ENCODE data around the gene FIBIN. TPM values are rescaled to one million over a fixed set of nuclear protein-coding genes. Genes with fewer than 3 reads are reported as not detected.

Gene FIBIN
- total and polyA plus RNA-seq, 10 donors = 1.00 to 17.9 (median 6.9) TPM

DNA sequence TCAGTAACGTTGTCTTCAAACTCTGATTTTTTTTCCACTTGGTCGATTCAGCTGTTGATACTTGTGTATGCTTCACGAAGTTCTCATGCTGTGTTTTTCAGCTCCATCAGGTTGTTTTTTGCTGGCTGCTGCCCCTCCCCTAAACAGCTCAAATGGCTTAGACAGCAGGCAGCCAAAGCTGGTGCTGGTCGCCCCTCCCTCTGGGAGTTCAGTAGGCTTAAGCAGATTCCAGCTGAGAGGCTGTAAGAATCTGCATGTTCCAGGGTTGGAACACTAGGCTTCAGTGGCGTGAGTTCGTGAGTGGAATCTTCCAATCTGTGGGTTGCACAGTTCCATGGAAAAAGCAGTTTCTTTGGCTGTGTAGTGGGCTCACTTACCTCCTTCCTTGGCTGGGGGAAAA is 10.3 kb upstream of the FIBIN start:
- H3K27ac ChIP-seq = no peak overlapping the region
- TF ChIP-seq POLR2A (IDR thresholded peaks at IDR 0.05) (no peak), POLR2AphosphoS5 (IDR thresholded peaks at IDR 0.05) (no peak)
- TF ChIP-seq, protein P1, sequence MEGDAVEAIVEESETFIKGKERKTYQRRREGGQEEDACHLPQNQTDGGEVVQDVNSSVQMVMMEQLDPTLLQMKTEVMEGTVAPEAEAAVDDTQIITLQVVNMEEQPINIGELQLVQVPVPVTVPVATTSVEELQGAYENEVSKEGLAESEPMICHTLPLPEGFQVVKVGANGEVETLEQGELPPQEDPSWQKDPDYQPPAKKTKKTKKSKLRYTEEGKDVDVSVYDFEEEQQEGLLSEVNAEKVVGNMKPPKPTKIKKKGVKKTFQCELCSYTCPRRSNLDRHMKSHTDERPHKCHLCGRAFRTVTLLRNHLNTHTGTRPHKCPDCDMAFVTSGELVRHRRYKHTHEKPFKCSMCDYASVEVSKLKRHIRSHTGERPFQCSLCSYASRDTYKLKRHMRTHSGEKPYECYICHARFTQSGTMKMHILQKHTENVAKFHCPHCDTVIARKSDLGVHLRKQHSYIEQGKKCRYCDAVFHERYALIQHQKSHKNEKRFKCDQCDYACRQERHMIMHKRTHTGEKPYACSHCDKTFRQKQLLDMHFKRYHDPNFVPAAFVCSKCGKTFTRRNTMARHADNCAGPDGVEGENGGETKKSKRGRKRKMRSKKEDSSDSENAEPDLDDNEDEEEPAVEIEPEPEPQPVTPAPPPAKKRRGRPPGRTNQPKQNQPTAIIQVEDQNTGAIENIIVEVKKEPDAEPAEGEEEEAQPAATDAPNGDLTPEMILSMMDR (IDR thresholded peaks at IDR 0.05 in 8 of 11, conservative IDR thresholded peaks at IDR 0.05 in 3 of 11) = no peak
- WGBS, 5 donors = 68 to 79% (median 77%) methylated on average over 6 of the region's 6 CpGs
- no peaks in the 10 kb centered on the region for H3K27me3 ChIP-seq (replicated peaks in 1 of 7)
- no peaks in the 10 kb centered on the region for H3K36me3 ChIP-seq
- no peak for DNase-seq
- no peaks in the 10 kb centered on the region for H3K4me1 ChIP-seq
- no peak overlapping the region for H3K4me3 ChIP-seq
- peaks cover 0 to 54% (median 37%) of the 10 kb centered on the region in 8 donors for H3K9me3 ChIP-seq
- intact Hi-C loops (cut with DNase I; ENCODE audit: low total_unique reads) = no loop called here

DNA sequence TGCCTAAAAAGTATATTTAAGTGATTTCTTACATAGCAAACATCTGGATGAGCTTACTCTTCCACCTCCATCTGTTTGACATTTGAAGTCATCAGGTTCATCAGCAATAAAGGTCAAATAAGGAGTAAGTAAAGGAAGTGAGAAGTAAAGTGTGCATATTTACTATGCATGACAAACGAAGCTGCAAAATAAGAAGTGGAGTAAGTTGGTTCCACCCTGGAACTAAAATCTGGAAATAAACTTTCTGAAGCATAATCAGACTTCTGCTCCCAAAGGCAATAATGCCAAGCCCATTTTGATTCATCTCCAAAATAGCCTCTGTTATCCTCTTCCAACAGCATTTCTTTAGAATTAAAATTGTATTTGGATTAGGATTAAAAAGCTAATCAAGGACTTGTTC is 8.4 kb upstream of the FIBIN start:
- Histone ChIP-seq H3K27me3 (replicated peaks in 1 of 7) (no peaks in the 10 kb centered on the region), H3K36me3 (no peaks in the 10 kb centered on the region), H3K9me3 (peaks cover 0 to 36% (median 20%) of the 10 kb centered on the region in 8 donors), H3K4me3 (no peak overlapping the region), H3K27ac (no peak overlapping the region), H3K4me1 (no peaks in the 10 kb centered on the region)
- TF ChIP-seq, protein P1 (IDR thresholded peaks at IDR 0.05 in 8 of 11, conservative IDR thresholded peaks at IDR 0.05 in 3 of 11) = no peak
- TF ChIP-seq POLR2AphosphoS5 (IDR thresholded peaks at IDR 0.05) (no peak), POLR2A (IDR thresholded peaks at IDR 0.05) (no peak)
- intact Hi-C loops (cut with DNase I; ENCODE audit: low total_unique reads) = no loop called here
- 41 to 70% (median 58%) methylated on average over 1 of the region's 1 CpG for WGBS, 5 donors
- no peak for DNase-seq

DNA sequence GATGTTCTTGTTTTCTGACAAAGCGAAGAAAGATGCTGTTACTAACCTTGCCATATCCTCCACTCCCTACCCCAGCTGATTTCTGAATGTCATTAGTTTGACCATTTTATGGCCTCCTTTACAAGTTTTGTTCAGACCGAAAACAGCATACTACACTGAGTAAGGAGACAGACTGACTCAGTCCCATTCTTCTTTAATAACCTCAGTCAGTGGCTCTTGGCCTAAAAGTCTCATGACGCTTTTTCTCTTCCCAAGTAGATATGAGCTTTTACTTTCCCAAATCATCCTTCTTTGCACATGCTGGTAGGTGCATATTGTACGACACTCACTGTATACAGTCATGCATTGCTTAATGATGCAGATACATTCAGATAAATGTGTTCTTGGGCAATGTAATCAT is 8.0 kb upstream of the FIBIN start:
- Histone ChIP-seq H3K36me3 (no peaks in the 10 kb centered on the region), H3K4me1 (no peaks in the 10 kb centered on the region), H3K27me3 (replicated peaks in 1 of 7) (no peaks in the 10 kb centered on the region), H3K27ac (no peak overlapping the region), H3K9me3 (peaks cover 0 to 31% (median 16%) of the 10 kb centered on the region in 8 donors), H3K4me3 (no peak overlapping the region)
- TF ChIP-seq, protein P1 (IDR thresholded peaks at IDR 0.05 in 8 of 11, conservative IDR thresholded peaks at IDR 0.05 in 3 of 11) = no peak
- no peak for TF ChIP-seq POLR2AphosphoS5 (IDR thresholded peaks at IDR 0.05)
- TF ChIP-seq POLR2A (IDR thresholded peaks at IDR 0.05) = no peak
- 63 to 91% (median 86%) methylated on average over 4 of the region's 4 CpGs for WGBS, 5 donors
- DNase-seq = no peak
- intact Hi-C loops (cut with DNase I; ENCODE audit: low total_unique reads) = no loop called here

DNA sequence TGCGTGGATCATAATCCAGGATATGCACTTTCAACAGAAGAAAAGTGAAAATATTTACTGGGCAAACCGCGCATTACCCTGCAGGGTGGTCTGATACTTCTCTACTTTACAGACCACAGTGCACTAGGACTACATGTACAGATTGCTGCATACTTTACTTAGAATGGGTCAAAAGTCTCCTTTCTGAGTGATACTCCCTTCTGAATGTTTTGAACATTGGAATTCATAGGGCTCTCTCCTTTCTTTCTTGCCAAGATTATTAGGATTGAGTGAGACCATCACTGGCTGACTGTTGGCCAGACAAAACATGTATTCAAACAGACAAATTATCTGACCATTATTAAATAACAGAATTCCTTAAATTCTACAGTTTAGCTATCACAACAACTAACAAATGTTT is 6.6 kb upstream of the FIBIN start:
- WGBS, 5 donors = 73 to 93% (median 79%) methylated on average over 3 of the region's 3 CpGs
- TF ChIP-seq POLR2A (IDR thresholded peaks at IDR 0.05) (no peak), POLR2AphosphoS5 (IDR thresholded peaks at IDR 0.05) (no peak)
- TF ChIP-seq, protein P1 (IDR thresholded peaks at IDR 0.05 in 8 of 11, conservative IDR thresholded peaks at IDR 0.05 in 3 of 11) = no peak
- no peaks in the 10 kb centered on the region for H3K4me1 ChIP-seq
- peak overlapping the region in 4 of 8 donors; percentile 19 to 34 (median 28) for H3K27ac ChIP-seq
- H3K36me3 ChIP-seq = no peaks in the 10 kb centered on the region
- H3K27me3 ChIP-seq (replicated peaks in 1 of 7) = no peaks in the 10 kb centered on the region
- peaks cover 0 to 22% (median 9%) of the 10 kb centered on the region in 8 donors for H3K9me3 ChIP-seq
- H3K4me3 ChIP-seq = no peak overlapping the region
- intact Hi-C loops (cut with DNase I; ENCODE audit: low total_unique reads) = no loop called here
- DNase-seq = no peak
